Measurements from ENCODE around the gene CPEB4.

CPEB4 gene

DNA sequence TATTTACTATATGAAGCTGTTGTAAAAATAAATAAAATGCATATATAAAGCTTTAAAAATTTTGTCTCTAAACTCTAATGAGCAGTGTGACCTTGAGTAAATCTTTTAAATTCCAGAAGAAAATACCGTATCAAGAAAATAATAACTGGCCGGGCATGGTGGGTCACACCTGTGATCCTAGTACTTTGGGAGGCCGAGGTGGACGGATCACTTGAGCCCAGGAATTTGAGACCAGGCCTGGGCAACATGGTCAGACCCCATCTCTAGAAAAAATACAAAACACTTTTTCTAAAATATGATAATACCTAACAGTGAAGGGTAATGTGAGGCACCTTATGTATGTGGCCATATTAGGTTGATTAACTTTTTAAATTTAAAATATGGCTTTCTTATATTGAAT is 8.5 kb downstream of the CPEB4 start:
- no peak for ATAC-seq
- TF ChIP-seq, protein P1, sequence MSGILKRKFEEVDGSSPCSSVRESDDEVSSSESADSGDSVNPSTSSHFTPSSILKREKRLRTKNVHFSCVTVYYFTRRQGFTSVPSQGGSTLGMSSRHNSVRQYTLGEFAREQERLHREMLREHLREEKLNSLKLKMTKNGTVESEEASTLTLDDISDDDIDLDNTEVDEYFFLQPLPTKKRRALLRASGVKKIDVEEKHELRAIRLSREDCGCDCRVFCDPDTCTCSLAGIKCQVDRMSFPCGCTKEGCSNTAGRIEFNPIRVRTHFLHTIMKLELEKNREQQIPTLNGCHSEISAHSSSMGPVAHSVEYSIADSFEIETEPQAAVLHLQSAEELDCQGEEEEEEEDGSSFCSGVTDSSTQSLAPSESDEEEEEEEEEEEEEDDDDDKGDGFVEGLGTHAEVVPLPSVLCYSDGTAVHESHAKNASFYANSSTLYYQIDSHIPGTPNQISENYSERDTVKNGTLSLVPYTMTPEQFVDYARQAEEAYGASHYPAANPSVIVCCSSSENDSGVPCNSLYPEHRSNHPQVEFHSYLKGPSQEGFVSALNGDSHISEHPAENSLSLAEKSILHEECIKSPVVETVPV (CRISPR knock-in tag; IDR thresholded peaks at IDR 0.05) = no peak
- TF ChIP-seq, protein P2, sequence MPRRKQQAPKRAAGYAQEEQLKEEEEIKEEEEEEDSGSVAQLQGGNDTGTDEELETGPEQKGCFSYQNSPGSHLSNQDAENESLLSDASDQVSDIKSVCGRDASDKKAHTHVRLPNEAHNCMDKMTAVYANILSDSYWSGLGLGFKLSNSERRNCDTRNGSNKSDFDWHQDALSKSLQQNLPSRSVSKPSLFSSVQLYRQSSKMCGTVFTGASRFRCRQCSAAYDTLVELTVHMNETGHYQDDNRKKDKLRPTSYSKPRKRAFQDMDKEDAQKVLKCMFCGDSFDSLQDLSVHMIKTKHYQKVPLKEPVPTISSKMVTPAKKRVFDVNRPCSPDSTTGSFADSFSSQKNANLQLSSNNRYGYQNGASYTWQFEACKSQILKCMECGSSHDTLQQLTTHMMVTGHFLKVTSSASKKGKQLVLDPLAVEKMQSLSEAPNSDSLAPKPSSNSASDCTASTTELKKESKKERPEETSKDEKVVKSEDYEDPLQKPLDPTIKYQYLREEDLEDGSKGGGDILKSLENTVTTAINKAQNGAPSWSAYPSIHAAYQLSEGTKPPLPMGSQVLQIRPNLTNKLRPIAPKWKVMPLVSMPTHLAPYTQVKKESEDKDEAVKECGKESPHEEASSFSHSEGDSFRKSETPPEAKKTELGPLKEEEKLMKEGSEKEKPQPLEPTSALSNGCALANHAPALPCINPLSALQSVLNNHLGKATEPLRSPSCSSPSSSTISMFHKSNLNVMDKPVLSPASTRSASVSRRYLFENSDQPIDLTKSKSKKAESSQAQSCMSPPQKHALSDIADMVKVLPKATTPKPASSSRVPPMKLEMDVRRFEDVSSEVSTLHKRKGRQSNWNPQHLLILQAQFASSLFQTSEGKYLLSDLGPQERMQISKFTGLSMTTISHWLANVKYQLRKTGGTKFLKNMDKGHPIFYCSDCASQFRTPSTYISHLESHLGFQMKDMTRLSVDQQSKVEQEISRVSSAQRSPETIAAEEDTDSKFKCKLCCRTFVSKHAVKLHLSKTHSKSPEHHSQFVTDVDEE (CRISPR knock-in tag; IDR thresholded peaks at IDR 0.05) = no peak
- TF ChIP-seq ZNF8 (CRISPR knock-in tag; IDR thresholded peaks at IDR 0.05) (no peak), ARNTL (CRISPR knock-in tag; IDR thresholded peaks at IDR 0.05; ENCODE audit: borderline replicate concordance, low read depth) (no peak), OSR1 (CRISPR knock-in tag; IDR thresholded peaks at IDR 0.05) (no peak), ZNF565 (CRISPR knock-in tag; conservative IDR thresholded peaks at IDR 0.05; ENCODE audit: low read depth) (no peak), BACH2 (CRISPR knock-in tag; IDR thresholded peaks at IDR 0.05; ENCODE audit: borderline replicate concordance) (no peak), GLIS3 (CRISPR knock-in tag; IDR thresholded peaks at IDR 0.05) (no peak), RARB (CRISPR knock-in tag; IDR thresholded peaks at IDR 0.05) (no peak), SNAI2 (CRISPR knock-in tag; IDR thresholded peaks at IDR 0.05) (no peak), ESRRG (CRISPR knock-in tag; IDR thresholded peaks at IDR 0.05) (no peak), ZC3H10 (CRISPR knock-in tag; IDR thresholded peaks at IDR 0.05) (no peak)
- TF ChIP-seq, protein P3, sequence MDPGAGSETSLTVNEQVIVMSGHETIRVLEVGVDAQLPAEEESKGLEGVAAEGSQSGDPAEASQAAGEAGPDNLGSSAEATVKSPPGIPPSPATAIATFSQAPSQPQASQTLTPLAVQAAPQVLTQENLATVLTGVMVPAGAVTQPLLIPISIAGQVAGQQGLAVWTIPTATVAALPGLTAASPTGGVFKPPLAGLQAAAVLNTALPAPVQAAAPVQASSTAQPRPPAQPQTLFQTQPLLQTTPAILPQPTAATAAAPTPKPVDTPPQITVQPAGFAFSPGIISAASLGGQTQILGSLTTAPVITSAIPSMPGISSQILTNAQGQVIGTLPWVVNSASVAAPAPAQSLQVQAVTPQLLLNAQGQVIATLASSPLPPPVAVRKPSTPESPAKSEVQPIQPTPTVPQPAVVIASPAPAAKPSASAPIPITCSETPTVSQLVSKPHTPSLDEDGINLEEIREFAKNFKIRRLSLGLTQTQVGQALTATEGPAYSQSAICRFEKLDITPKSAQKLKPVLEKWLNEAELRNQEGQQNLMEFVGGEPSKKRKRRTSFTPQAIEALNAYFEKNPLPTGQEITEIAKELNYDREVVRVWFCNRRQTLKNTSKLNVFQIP (CRISPR knock-in tag; IDR thresholded peaks at IDR 0.05; ENCODE audit: borderline replicate concordance, low read depth) = no peak
- TF ChIP-seq, protein P4, sequence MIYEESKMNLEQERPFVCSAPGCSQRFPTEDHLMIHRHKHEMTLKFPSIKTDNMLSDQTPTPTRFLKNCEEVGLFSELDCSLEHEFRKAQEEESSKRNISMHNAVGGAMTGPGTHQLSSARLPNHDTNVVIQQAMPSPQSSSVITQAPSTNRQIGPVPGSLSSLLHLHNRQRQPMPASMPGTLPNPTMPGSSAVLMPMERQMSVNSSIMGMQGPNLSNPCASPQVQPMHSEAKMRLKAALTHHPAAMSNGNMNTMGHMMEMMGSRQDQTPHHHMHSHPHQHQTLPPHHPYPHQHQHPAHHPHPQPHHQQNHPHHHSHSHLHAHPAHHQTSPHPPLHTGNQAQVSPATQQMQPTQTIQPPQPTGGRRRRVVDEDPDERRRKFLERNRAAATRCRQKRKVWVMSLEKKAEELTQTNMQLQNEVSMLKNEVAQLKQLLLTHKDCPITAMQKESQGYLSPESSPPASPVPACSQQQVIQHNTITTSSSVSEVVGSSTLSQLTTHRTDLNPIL (CRISPR knock-in tag; IDR thresholded peaks at IDR 0.05; ENCODE audit: low read depth) = no peak
- TF ChIP-seq, protein P5, sequence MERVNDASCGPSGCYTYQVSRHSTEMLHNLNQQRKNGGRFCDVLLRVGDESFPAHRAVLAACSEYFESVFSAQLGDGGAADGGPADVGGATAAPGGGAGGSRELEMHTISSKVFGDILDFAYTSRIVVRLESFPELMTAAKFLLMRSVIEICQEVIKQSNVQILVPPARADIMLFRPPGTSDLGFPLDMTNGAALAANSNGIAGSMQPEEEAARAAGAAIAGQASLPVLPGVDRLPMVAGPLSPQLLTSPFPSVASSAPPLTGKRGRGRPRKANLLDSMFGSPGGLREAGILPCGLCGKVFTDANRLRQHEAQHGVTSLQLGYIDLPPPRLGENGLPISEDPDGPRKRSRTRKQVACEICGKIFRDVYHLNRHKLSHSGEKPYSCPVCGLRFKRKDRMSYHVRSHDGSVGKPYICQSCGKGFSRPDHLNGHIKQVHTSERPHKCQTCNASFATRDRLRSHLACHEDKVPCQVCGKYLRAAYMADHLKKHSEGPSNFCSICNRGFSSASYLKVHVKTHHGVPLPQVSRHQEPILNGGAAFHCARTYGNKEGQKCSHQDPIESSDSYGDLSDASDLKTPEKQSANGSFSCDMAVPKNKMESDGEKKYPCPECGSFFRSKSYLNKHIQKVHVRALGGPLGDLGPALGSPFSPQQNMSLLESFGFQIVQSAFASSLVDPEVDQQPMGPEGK (CRISPR knock-in tag; IDR thresholded peaks at IDR 0.05; ENCODE audit: borderline replicate concordance) = no peak

DNA sequence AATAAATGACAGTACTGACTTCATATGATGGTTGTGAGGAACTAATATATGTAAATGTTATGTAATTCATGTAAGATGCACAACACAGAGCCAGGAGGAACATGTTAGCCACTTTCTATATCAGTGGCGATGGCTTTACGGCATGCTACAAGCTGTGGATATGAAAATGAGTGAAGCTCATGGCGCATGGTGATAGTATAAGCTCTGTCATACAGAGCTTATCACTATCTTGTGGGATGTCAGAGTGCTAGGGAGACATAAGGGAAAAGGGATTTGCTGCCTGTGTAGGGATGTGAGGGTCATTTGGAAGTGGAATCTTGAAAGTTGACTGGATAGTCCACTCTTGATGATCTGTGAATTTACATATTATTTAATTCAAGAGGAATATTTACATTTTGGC is 13.6 kb downstream of the CPEB4 start:
- TF ChIP-seq ZNF565 (CRISPR knock-in tag; conservative IDR thresholded peaks at IDR 0.05; ENCODE audit: low read depth) (no peak), ESRRG (CRISPR knock-in tag; IDR thresholded peaks at IDR 0.05) (no peak), ZC3H10 (CRISPR knock-in tag; IDR thresholded peaks at IDR 0.05) (no peak), ZNF70 (CRISPR knock-in tag; IDR thresholded peaks at IDR 0.05) (no peak), ARNTL (CRISPR knock-in tag; IDR thresholded peaks at IDR 0.05; ENCODE audit: borderline replicate concordance, low read depth) (no peak), OSR1 (CRISPR knock-in tag; IDR thresholded peaks at IDR 0.05) (no peak), ZFP3 (CRISPR knock-in tag; IDR thresholded peaks at IDR 0.05) (no peak), PPARA (CRISPR knock-in tag; IDR thresholded peaks at IDR 0.05; ENCODE audit: borderline replicate concordance) (no peak), BACH2 (CRISPR knock-in tag; IDR thresholded peaks at IDR 0.05; ENCODE audit: borderline replicate concordance) (no peak), ZFP30 (CRISPR knock-in tag; IDR thresholded peaks at IDR 0.05) (no peak)
- TF ChIP-seq, protein P5 (CRISPR knock-in tag; IDR thresholded peaks at IDR 0.05; ENCODE audit: borderline replicate concordance) = no peak
- TF ChIP-seq, protein P3 (CRISPR knock-in tag; IDR thresholded peaks at IDR 0.05; ENCODE audit: borderline replicate concordance, low read depth) = no peak
- ATAC-seq = no peak

Measured in SK-N-SH treated with all-trans-retinoic acid at 6 μM for 48 hours (cell line).